Activated naive CD8-positive, alpha-beta T cell treated with anti-CD3 and anti-CD28 coated beads for 36 hours (primary cell): ENCODE measurements around the gene ZKSCAN4. TPM values are rescaled to one million over a fixed set of nuclear protein-coding genes. Genes with fewer than 3 reads are reported as not detected.

Experiments used
- DNase-seq: peaks from one replicate; pipeline ENCODE4 v3.0.0; 2021
- H3K27ac Mint-ChIP-seq: one replicate; pipeline ENCODE4 v1.8.0; 2022; ENCODE audit warnings: mild to moderate bottlenecking, moderate library complexity, mixed read lengths
- H3K27me3 Mint-ChIP-seq: one replicate; pipeline ENCODE4 v1.8.0; 2022; ENCODE audit warnings: mild to moderate bottlenecking, mixed read lengths
- H3K36me3 Mint-ChIP-seq: one replicate; pipeline ENCODE4 v1.8.0; 2021; ENCODE audit warnings: mild to moderate bottlenecking, mixed read lengths
- H3K4me1 Mint-ChIP-seq: one replicate; pipeline ENCODE4 v1.8.0; 2021; ENCODE audit warnings: mixed read lengths
- H3K4me3 Mint-ChIP-seq: one replicate; pipeline ENCODE4 v1.8.0; 2022; ENCODE audit warnings: mild to moderate bottlenecking, moderate library complexity, mixed read lengths
- H3K9me3 Mint-ChIP-seq: one replicate; pipeline ENCODE4 v1.8.0; 2022; ENCODE audit warnings: mixed read lengths
- total RNA-seq, 2 experiments: library from RNA; stranded (reverse); gene quantifications; one replicate each; pipeline ENCODE4 v1.2.3, GENCODE V29; 2021

The ZKSCAN4 gene
- total RNA-seq, 2 experiments from 2014 or later, result 4.5 to 5.0 TPM

DNA sequence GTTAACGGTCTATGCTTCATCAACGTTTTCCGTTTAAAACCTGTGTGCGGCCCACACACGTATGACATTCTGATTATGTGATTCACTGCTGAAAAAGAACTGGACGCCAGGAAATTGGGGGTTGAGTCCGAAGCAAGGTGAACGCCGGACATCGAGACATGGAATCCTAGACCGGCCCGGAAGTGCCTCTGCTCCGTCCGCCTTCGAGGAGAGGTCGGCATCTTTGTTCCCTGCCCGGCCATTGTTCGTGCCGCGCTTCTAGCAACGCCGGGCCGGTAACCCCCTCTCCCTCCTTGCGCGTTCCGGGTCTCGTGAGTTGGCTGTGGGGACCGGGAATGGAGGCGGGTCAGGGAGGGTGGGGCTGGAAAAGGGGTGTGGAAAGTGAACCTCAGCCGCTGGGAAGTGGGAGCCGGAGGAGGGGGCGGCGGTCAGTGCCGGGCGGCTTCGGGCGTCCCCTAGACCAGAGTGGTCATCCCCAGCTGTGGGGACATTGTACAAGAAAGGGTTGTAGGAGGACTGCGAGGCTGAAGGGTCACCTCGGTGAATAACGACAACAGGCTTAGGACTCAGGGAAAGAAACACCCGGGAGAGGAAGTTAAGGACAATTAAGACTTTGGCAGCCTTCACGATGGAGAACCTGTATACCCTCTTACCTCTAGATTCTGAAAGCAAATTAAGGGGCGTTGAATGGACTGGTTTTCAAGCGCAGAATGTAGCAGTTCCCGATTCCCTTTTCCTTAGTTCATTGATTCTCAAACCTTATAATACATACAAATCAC is 26.8 kb downstream of the ZKSCAN4 start, which contains the start of gene ZSCAN9:
TSS of gene ZSCAN9 (plus strand) at position 220 of the 779 bp plus-strand sequence. CDS start 1,810 bp downstream, outside the sequence.
- H3K9me3 Mint-ChIP-seq, result no peaks in the 10 kb centered on the region
- H3K4me1 Mint-ChIP-seq, result peaks cover 15% of the 10 kb centered on the region
- H3K36me3 Mint-ChIP-seq, result peaks cover 7% of the 10 kb centered on the region
- peak within 1 kb of the TSS; percentile 76 for H3K27ac Mint-ChIP-seq
- DNase-seq, result peak; percentile 50
- H3K4me3 Mint-ChIP-seq, result peak within 1 kb of the TSS; percentile 87
- peaks cover 50% of the 10 kb centered on the region for H3K27me3 Mint-ChIP-seq

- peak overlapping the region; percentile 23 for H3K27ac Mint-ChIP-seq
- DNase-seq, result no peak
- peaks cover 3% of the 10 kb centered on the region for H3K36me3 Mint-ChIP-seq
- peaks cover 59% of the 10 kb centered on the region for H3K27me3 Mint-ChIP-seq
- peak overlapping the region; percentile 87 for H3K4me3 Mint-ChIP-seq
- H3K4me1 Mint-ChIP-seq, result peaks cover 15% of the 10 kb centered on the region
- no peaks in the 10 kb centered on the region for H3K9me3 Mint-ChIP-seq
These were observed 27.7 kb downstream of the ZKSCAN4 start for GRCh38 chr6:28224131-28225055.

- Mint-ChIP-seq H3K27ac (no peak overlapping the region), H3K9me3 (no peaks in the 10 kb centered on the region)
These were observed 31.6 kb downstream of the ZKSCAN4 start for GRCh38 chr6:28220257-28221133.

GRCh38 chr6:28218312-28219248 is 33.5 kb downstream of the ZKSCAN4 start:
- Mint-ChIP-seq H3K4me1 (peaks cover 7% of the 10 kb centered on the region), H3K36me3 (no peaks in the 10 kb centered on the region), H3K27me3 (peaks cover 94% of the 10 kb centered on the region), H3K4me3 (peak overlapping the region; percentile 76), H3K27ac (no peak overlapping the region), H3K9me3 (no peaks in the 10 kb centered on the region)
- peak; percentile 40 for DNase-seq

More at GRCh38 chr6:28220257-28221133, 31.6 kb downstream of the ZKSCAN4 start:
- Mint-ChIP-seq H3K36me3 (peaks cover 3% of the 10 kb centered on the region), H3K4me1 (peaks cover 12% of the 10 kb centered on the region), H3K27me3 (peaks cover 92% of the 10 kb centered on the region), H3K4me3 (no peak overlapping the region)
- no peak for DNase-seq

GRCh38 chr6:28217890-28218289 is 34.2 kb downstream of the ZKSCAN4 start:
- H3K4me3 Mint-ChIP-seq, result peak overlapping the region; percentile 15
- peaks cover 9% of the 10 kb centered on the region for H3K4me1 Mint-ChIP-seq
- H3K27me3 Mint-ChIP-seq, result peaks cover 94% of the 10 kb centered on the region
- DNase-seq, result no peak
- H3K9me3 Mint-ChIP-seq, result no peaks in the 10 kb centered on the region
- H3K36me3 Mint-ChIP-seq, result no peaks in the 10 kb centered on the region
- no peak overlapping the region for H3K27ac Mint-ChIP-seq

DNA sequence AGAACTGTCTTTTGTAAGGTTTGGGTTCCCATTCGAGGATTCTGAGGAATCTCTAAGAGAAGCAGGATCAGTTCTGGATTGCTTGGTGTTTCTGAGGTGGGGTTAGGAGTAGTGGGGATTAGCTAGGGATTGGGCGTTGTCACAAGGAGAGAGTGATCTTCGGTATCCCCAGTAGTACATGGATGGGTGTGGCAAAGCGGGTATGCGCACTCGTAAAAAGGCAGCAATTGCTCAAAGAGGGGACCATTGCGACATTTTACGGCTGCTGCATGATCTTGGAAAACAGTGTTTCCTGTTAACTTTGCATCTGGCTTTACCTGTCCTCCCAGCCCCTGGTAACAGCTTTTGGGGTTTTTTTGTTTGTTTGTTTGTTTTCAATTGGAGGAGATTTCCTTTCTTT is 36.6 kb downstream of the ZKSCAN4 start:
- Mint-ChIP-seq H3K27ac (no peak overlapping the region), H3K4me1 (peaks cover 19% of the 10 kb centered on the region), H3K9me3 (peaks cover 1% of the 10 kb centered on the region), H3K4me3 (no peak overlapping the region), H3K27me3 (peaks cover 93% of the 10 kb centered on the region), H3K36me3 (peaks cover 1% of the 10 kb centered on the region)
- DNase-seq, result no peak

DNA sequence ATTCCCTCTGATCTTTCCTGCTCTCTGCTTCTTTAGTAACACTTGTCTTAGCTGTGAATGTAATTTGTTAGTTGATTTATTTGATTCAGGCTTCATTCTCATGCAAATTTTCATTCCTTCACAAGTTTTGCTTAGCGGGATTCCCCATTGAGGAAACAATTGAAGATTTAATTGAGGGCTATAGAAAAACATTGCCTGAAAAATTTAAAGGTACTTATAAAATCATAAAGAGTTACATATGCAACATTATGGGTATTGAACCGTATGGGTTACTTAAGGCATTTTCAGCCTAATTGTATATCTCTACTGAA is 38.9 kb downstream of the ZKSCAN4 start:
- Mint-ChIP-seq H3K36me3 (peaks cover 1% of the 10 kb centered on the region), H3K9me3 (peaks cover 1% of the 10 kb centered on the region), H3K27me3 (peaks cover 93% of the 10 kb centered on the region), H3K4me3 (no peak overlapping the region), H3K4me1 (peaks cover 20% of the 10 kb centered on the region), H3K27ac (no peak overlapping the region)
- DNase-seq, result no peak

DNA sequence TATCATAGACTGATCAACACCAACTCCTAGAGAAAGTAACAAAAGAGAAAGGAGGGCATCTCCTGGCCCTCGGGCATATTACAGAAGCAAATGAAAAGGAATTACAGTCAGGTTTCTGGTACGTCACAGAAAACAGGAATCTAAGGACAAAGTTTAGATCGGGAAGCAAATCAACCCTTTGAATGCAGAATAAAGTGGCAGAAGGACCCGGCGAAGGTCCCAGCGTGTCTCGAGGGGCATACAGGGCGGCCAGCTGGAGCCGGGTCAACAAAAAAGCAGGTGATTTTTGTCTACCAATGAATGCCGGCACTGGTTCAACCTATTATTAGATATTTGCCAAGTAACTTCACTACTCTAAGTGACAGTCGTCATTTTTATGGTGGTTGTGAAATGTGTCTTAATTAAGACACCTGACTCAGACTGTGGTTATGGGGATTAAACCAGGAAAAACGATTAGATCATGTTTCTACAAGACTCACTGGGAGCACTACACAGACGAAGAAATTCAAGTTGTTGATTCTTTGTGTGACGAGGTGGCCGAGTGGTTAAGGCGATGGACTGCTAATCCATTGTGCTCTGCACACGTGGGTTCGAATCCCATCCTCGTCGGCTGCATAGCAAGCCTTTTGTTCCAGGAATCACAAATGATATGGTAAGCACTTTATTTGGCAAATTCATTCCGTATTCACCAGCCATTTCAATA is 39.4 kb downstream of the ZKSCAN4 start:
- Mint-ChIP-seq H3K4me1 (peaks cover 22% of the 10 kb centered on the region), H3K27me3 (peaks cover 93% of the 10 kb centered on the region), H3K27ac (peak overlapping the region; percentile 60), H3K36me3 (peaks cover 1% of the 10 kb centered on the region), H3K4me3 (peak overlapping the region; percentile 74), H3K9me3 (peaks cover 1% of the 10 kb centered on the region)
- peak; percentile 73 for DNase-seq

GRCh38 chr6:28211840-28212509 is 40.1 kb downstream of the ZKSCAN4 start:
- H3K4me1 Mint-ChIP-seq, result peaks cover 28% of the 10 kb centered on the region
- DNase-seq, result peak; percentile 34
- H3K27me3 Mint-ChIP-seq, result peaks cover 95% of the 10 kb centered on the region
- H3K27ac Mint-ChIP-seq, result peak overlapping the region; percentile 7
- H3K36me3 Mint-ChIP-seq, result peaks cover 1% of the 10 kb centered on the region
- peaks cover 1% of the 10 kb centered on the region for H3K9me3 Mint-ChIP-seq
- peak overlapping the region; percentile 74 for H3K4me3 Mint-ChIP-seq

GRCh38 chr6:28209753-28210535 is 42.1 kb downstream of the ZKSCAN4 start:
- peaks cover 12% of the 10 kb centered on the region for H3K9me3 Mint-ChIP-seq
- H3K27ac Mint-ChIP-seq, result no peak overlapping the region
- DNase-seq, result no peak
- peaks cover 1% of the 10 kb centered on the region for H3K36me3 Mint-ChIP-seq
- peaks cover 28% of the 10 kb centered on the region for H3K4me1 Mint-ChIP-seq
- H3K27me3 Mint-ChIP-seq, result peaks cover 95% of the 10 kb centered on the region
- no peak overlapping the region for H3K4me3 Mint-ChIP-seq

DNA sequence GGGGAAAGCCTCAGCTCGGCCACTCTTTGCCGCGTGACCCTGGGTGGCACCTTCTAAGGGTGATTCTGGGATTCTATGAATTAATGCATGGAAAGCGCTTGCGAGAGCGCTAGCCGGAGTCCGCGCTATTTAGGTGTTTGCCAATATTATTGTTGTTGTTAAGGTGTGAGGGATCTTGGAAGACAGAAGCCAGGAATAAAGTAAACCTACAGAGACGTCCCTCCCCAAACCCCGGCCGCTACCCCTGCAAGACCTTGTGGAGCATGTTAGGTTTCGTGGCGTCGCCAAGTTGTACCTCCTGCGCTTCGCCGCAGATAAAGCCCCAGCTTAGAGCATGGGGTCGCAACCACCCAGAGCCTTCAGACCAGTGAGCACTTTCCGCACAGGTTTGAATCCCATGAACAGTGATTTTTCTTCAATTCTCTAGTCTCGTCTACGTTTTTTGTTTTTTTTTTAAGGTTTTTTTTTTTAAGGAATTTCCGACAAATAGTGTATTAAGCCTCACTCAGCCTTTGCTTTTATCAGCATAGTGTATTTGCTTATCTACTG is 43.9 kb downstream of the ZKSCAN4 start:
- Mint-ChIP-seq H3K9me3 (peaks cover 12% of the 10 kb centered on the region), H3K27ac (no peak overlapping the region), H3K4me3 (peak overlapping the region; percentile 75)

DNA sequence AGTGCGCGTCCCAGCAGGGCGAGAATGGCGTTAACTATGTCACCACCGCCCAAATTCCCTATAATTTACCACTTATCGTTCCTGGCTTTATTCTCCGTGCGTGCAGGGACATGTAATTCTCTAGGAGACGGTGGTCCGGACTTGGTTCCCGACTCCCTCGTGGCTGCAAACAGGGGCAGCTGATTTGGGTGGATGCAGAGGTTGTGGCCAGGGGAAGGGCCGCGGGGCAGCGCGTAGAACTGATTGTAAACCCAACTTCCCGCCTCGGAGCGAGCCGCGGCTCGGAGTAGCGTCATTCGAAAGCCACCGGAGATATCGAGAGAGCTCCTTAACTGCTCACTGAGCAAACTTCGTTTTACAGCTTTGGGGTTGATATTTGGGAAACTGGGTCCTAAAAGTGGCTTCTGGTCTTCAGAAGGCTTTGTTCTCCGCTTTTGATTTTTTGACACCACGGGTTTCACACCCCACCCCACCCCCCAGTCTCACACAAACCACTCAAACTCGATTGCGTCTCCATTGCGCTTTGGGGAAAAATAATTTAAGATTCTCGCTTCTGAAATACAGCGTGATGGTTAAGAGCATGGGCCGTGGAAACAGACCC is 44.5 kb downstream of the ZKSCAN4 start:
- peaks cover 82% of the 10 kb centered on the region for H3K27me3 Mint-ChIP-seq
- H3K4me3 Mint-ChIP-seq, result peak overlapping the region; percentile 75
- H3K27ac Mint-ChIP-seq, result no peak overlapping the region
- peaks cover 23% of the 10 kb centered on the region for H3K4me1 Mint-ChIP-seq
- peaks cover 4% of the 10 kb centered on the region for H3K36me3 Mint-ChIP-seq
- peaks cover 13% of the 10 kb centered on the region for H3K9me3 Mint-ChIP-seq
- DNase-seq, result peak; percentile 34

More for the DNA sequence above, 43.9 kb downstream of the ZKSCAN4 start:
- peaks cover 88% of the 10 kb centered on the region for H3K27me3 Mint-ChIP-seq
- H3K4me1 Mint-ChIP-seq, result peaks cover 28% of the 10 kb centered on the region
- peaks cover 3% of the 10 kb centered on the region for H3K36me3 Mint-ChIP-seq
- no peak for DNase-seq
